Measurements from ENCODE around the gene HDDC2.

HDDC2 gene

GRCh38 chr6:125267806-125268523 lies 33.8 kb downstream of the HDDC2 start:
- no peak for DNase-seq

- no peak for DNase-seq
Observed at GRCh38 chr6:125264476-125264875, 37.3 kb downstream of the HDDC2 start.

GRCh38 chr6:125262016-125263013 lies 39.5 kb downstream of the HDDC2 start:
- no peak for DNase-seq

GRCh38 chr6:125259354-125259736 lies 42.4 kb downstream of the HDDC2 start:
- DNase-seq, result no peak

GRCh38 chr6:125258651-125259353 lies 43.0 kb downstream of the HDDC2 start:
- no peak for DNase-seq

GRCh38 chr6:125257351-125257750 lies 44.4 kb downstream of the HDDC2 start:
- no peak for DNase-seq

GRCh38 chr6:125255201-125255600 lies 46.6 kb downstream of the HDDC2 start:
- no peak for DNase-seq

- DNase-seq, result no peak
Observed at GRCh38 chr6:125254321-125254720, 47.4 kb downstream of the HDDC2 start.

GRCh38 chr6:125253881-125254280 lies 47.9 kb downstream of the HDDC2 start:
- no peak for DNase-seq

- DNase-seq, result no peak
Observed at GRCh38 chr6:125252891-125253290, 48.9 kb downstream of the HDDC2 start.

GRCh38 chr6:125251516-125252220 lies 50.1 kb downstream of the HDDC2 start:
- no peak for DNase-seq

GRCh38 chr6:125250511-125250910 lies 51.3 kb downstream of the HDDC2 start:
- DNase-seq, result no peak

GRCh38 chr6:125248136-125248535 lies 53.6 kb downstream of the HDDC2 start:
- DNase-seq, result no peak

GRCh38 chr6:125246566-125246965 lies 55.2 kb downstream of the HDDC2 start:
- no peak for DNase-seq

GRCh38 chr6:125245523-125246264 lies 56.1 kb downstream of the HDDC2 start:
- DNase-seq, result no peak

- DNase-seq, result no peak
Observed at GRCh38 chr6:125245109-125245508, 56.7 kb downstream of the HDDC2 start.

- no peak for DNase-seq
Observed at GRCh38 chr6:125237764-125238163, 64.0 kb downstream of the HDDC2 start.

GRCh38 chr6:125236536-125237327 lies 65.0 kb downstream of the HDDC2 start:
- no peak for DNase-seq

GRCh38 chr6:125233202-125233601 lies 68.6 kb downstream of the HDDC2 start:
- no peak for DNase-seq

- no peak for DNase-seq
Observed at GRCh38 chr6:125232466-125232865, 69.3 kb downstream of the HDDC2 start.
